IPS-15b (cell line): ENCODE results near the gene SLC19A1.

ENCODE experiments used
- H3K27me3 ChIP-seq: one replicate; pipeline ENCODE4 v1.6.1; 2013; ENCODE audit warnings: low read length; ENCODE audit not compliant: control insufficient read depth, insufficient read depth
- H3K36me3 ChIP-seq: one replicate; pipeline ENCODE4 v1.6.1; 2013; ENCODE audit warnings: low read length; ENCODE audit not compliant: control insufficient read depth, insufficient read depth
- H3K4me1 ChIP-seq: one replicate; pipeline ENCODE4 v1.6.1; 2013; ENCODE audit warnings: mild to moderate bottlenecking, low read length; ENCODE audit not compliant: control insufficient read depth, insufficient read depth
- H3K4me3 ChIP-seq: one replicate; pipeline ENCODE4 v1.5.1; 2013; ENCODE audit warnings: low read depth, low read length
- H3K9ac ChIP-seq: one replicate; pipeline ENCODE4 v1.6.1; 2013; ENCODE audit warnings: low read depth, mild to moderate bottlenecking, low read length
- H3K9me3 ChIP-seq: one replicate; pipeline ENCODE4 v1.6.1; 2013; ENCODE audit warnings: mild to moderate bottlenecking, low read length; ENCODE audit not compliant: control insufficient read depth, insufficient read depth

SLC19A1 gene

GRCh38 chr21:45555251-45555556 lies 13.0 kb upstream of the SLC19A1 start:
- Histone ChIP-seq H3K4me1 (peaks cover 5% of the 10 kb centered on the region), H3K9ac (no peak overlapping the region), H3K27me3 (no peaks in the 10 kb centered on the region), H3K36me3 (no peaks in the 10 kb centered on the region), H3K9me3 (no peaks in the 10 kb centered on the region), H3K4me3 (no peak overlapping the region)

- H3K9ac ChIP-seq, result no peak overlapping the region
- peak overlapping the region; percentile 46 for H3K4me3 ChIP-seq
- no peaks in the 10 kb centered on the region for H3K9me3 ChIP-seq
- peaks cover 5% of the 10 kb centered on the region for H3K4me1 ChIP-seq
- no peaks in the 10 kb centered on the region for H3K36me3 ChIP-seq
- no peaks in the 10 kb centered on the region for H3K27me3 ChIP-seq
These were observed 12.4 kb upstream of the SLC19A1 start for GRCh38 chr21:45554477-45555175.

GRCh38 chr21:45552696-45553391 lies 10.6 kb upstream of the SLC19A1 start:
- Histone ChIP-seq H3K36me3 (no peaks in the 10 kb centered on the region), H3K4me3 (no peak overlapping the region), H3K9me3 (no peaks in the 10 kb centered on the region), H3K9ac (no peak overlapping the region), H3K27me3 (no peaks in the 10 kb centered on the region), H3K4me1 (peaks cover 5% of the 10 kb centered on the region)

- Histone ChIP-seq H3K9ac (no peak overlapping the region), H3K4me1 (peaks cover 5% of the 10 kb centered on the region), H3K4me3 (no peak overlapping the region), H3K9me3 (no peaks in the 10 kb centered on the region), H3K36me3 (no peaks in the 10 kb centered on the region), H3K27me3 (no peaks in the 10 kb centered on the region)
These were observed 9.8 kb upstream of the SLC19A1 start for GRCh38 chr21:45551783-45552695.

GRCh38 chr21:45551316-45551715 lies 9.1 kb upstream of the SLC19A1 start:
- Histone ChIP-seq H3K9ac (no peak overlapping the region), H3K36me3 (no peaks in the 10 kb centered on the region), H3K4me1 (peaks cover 5% of the 10 kb centered on the region), H3K9me3 (no peaks in the 10 kb centered on the region), H3K4me3 (no peak overlapping the region), H3K27me3 (no peaks in the 10 kb centered on the region)

GRCh38 chr21:45550522-45551210 lies 8.4 kb upstream of the SLC19A1 start:
- Histone ChIP-seq H3K4me3 (no peak overlapping the region), H3K4me1 (peaks cover 5% of the 10 kb centered on the region), H3K36me3 (no peaks in the 10 kb centered on the region), H3K9ac (no peak overlapping the region), H3K27me3 (no peaks in the 10 kb centered on the region), H3K9me3 (no peaks in the 10 kb centered on the region)

GRCh38 chr21:45549626-45550463 lies 7.6 kb upstream of the SLC19A1 start:
- Histone ChIP-seq H3K4me1 (peaks cover 5% of the 10 kb centered on the region), H3K27me3 (no peaks in the 10 kb centered on the region), H3K9me3 (no peaks in the 10 kb centered on the region), H3K4me3 (no peak overlapping the region), H3K36me3 (no peaks in the 10 kb centered on the region), H3K9ac (no peak overlapping the region)

GRCh38 chr21:45548711-45549491 lies 6.7 kb upstream of the SLC19A1 start:
- Histone ChIP-seq H3K4me3 (no peak overlapping the region), H3K27me3 (no peaks in the 10 kb centered on the region), H3K9me3 (no peaks in the 10 kb centered on the region), H3K9ac (no peak overlapping the region), H3K4me1 (peaks cover 5% of the 10 kb centered on the region), H3K36me3 (no peaks in the 10 kb centered on the region)

GRCh38 chr21:45547545-45547900 lies 5.3 kb upstream of the SLC19A1 start:
- H3K4me1 ChIP-seq, result peaks cover 5% of the 10 kb centered on the region
- no peaks in the 10 kb centered on the region for H3K36me3 ChIP-seq
- H3K9ac ChIP-seq, result no peak overlapping the region
- H3K4me3 ChIP-seq, result no peak overlapping the region
- H3K9me3 ChIP-seq, result no peaks in the 10 kb centered on the region
- H3K27me3 ChIP-seq, result no peaks in the 10 kb centered on the region

- H3K27me3 ChIP-seq, result no peaks in the 10 kb centered on the region
- no peaks in the 10 kb centered on the region for H3K36me3 ChIP-seq
- H3K4me1 ChIP-seq, result peaks cover 5% of the 10 kb centered on the region
- H3K9ac ChIP-seq, result no peak overlapping the region
- no peak overlapping the region for H3K4me3 ChIP-seq
- no peaks in the 10 kb centered on the region for H3K9me3 ChIP-seq
These were observed 4.7 kb upstream of the SLC19A1 start for GRCh38 chr21:45546636-45547544.
